BE2C (cell line): ENCODE data around the gene ACE2.

ENCODE experiments used
- DNase-seq: peaks from one replicate; pipeline ENCODE4 v3.0.0-alpha.2; 2020
- H3K27me3 ChIP-seq: fragments of 250-450 bp; sonication (Bioruptor Pico); 2 replicates; pipeline ENCODE4 v1.5.1; 2020; ENCODE audit warnings: mild to moderate bottlenecking
- H3K36me3 ChIP-seq: fragments of 250-450 bp; sonication (Bioruptor Pico); 2 replicates; pipeline ENCODE4 v1.5.1; 2020; ENCODE audit warnings: mild to moderate bottlenecking
- H3K4me1 ChIP-seq: fragments of 250-450 bp; sonication (Bioruptor Pico); 2 replicates; pipeline ENCODE4 v1.5.1; 2020
- H3K4me3 ChIP-seq: 2 replicates; pipeline ENCODE4 v1.5.1; 2011; ENCODE audit warnings: low read depth, low read length
- H3K9me3 ChIP-seq: fragments of 250-450 bp; sonication (Bioruptor Pico); 2 replicates; pipeline ENCODE4 v1.5.1; 2020
- CTCF ChIP-seq: IDR thresholded peaks from 2 replicates; pipeline ENCODE4 v1.5.1; 2012; ENCODE audit warnings: mild to moderate bottlenecking, low read depth, low read length

The ACE2 gene

GRCh38 chrX:15643786-15644559 is 43.2 kb upstream of the ACE2 start:
- TF ChIP-seq CTCF: no peak
- Histone ChIP-seq H3K4me1 (no peaks in the 10 kb centered on the region), H3K4me3 (no peak overlapping the region), H3K36me3 (no peaks in the 10 kb centered on the region), H3K9me3 (no peaks in the 10 kb centered on the region), H3K27me3 (no peaks in the 10 kb centered on the region)
- no peak for DNase-seq

GRCh38 chrX:15631637-15632036 is 30.9 kb upstream of the ACE2 start:
- Histone ChIP-seq H3K27me3 (no peaks in the 10 kb centered on the region), H3K4me1 (no peaks in the 10 kb centered on the region), H3K36me3 (no peaks in the 10 kb centered on the region), H3K4me3 (no peak overlapping the region), H3K9me3 (no peaks in the 10 kb centered on the region)
- DNase-seq: no peak
- TF ChIP-seq CTCF: no peak

GRCh38 chrX:15623054-15623453 is 22.3 kb upstream of the ACE2 start:
- no peaks in the 10 kb centered on the region for H3K4me1 ChIP-seq
- TF ChIP-seq CTCF: no peak
- no peaks in the 10 kb centered on the region for H3K36me3 ChIP-seq
- no peak overlapping the region for H3K4me3 ChIP-seq
- no peak for DNase-seq
- H3K27me3 ChIP-seq: no peaks in the 10 kb centered on the region
- H3K9me3 ChIP-seq: no peaks in the 10 kb centered on the region

GRCh38 chrX:15619053-15619755 is 18.4 kb upstream of the ACE2 start:
- H3K9me3 ChIP-seq: no peaks in the 10 kb centered on the region
- H3K36me3 ChIP-seq: no peaks in the 10 kb centered on the region
- no peaks in the 10 kb centered on the region for H3K4me1 ChIP-seq
- DNase-seq: no peak
- TF ChIP-seq CTCF: no peak
- no peaks in the 10 kb centered on the region for H3K27me3 ChIP-seq
- H3K4me3 ChIP-seq: no peak overlapping the region

GRCh38 chrX:15617111-15617510 is 16.4 kb upstream of the ACE2 start:
- no peaks in the 10 kb centered on the region for H3K36me3 ChIP-seq
- H3K27me3 ChIP-seq: no peaks in the 10 kb centered on the region
- TF ChIP-seq CTCF: no peak
- H3K4me1 ChIP-seq: no peaks in the 10 kb centered on the region
- DNase-seq: no peak
- H3K9me3 ChIP-seq: no peaks in the 10 kb centered on the region
- H3K4me3 ChIP-seq: no peak overlapping the region

- no peaks in the 10 kb centered on the region for H3K36me3 ChIP-seq
These were observed 15.8 kb upstream of the ACE2 start for GRCh38 chrX:15616531-15616930.

More at GRCh38 chrX:15616531-15616930, 15.8 kb upstream of the ACE2 start:
- no peak for DNase-seq
- Histone ChIP-seq H3K9me3 (no peaks in the 10 kb centered on the region), H3K4me3 (no peak overlapping the region), H3K4me1 (no peaks in the 10 kb centered on the region), H3K27me3 (no peaks in the 10 kb centered on the region)
- TF ChIP-seq CTCF: no peak
